Neural crest cell (in vitro differentiated cells): ENCODE data around the gene KLHL20. TPM values are rescaled to one million over a fixed set of nuclear protein-coding genes. Genes with fewer than 3 reads are reported as not detected.
"Not testable (repeated sequence)": the region's sequence is repeated elsewhere in the genome, so short reads cannot be mapped to it uniquely, and the experiment has no call there.

Source experiments
- DNase-seq: peaks from one replicate; pipeline ENCODE4 v3.0.0; 2021; ENCODE audit warnings: low read depth, mixed read lengths, low spot score
- H3K27ac Mint-ChIP-seq: one replicate; pipeline ENCODE4 v1.8.0; 2021; ENCODE audit warnings: mild to moderate bottlenecking, mixed read lengths; ENCODE audit not compliant: unreplicated experiment
- H3K27me3 Mint-ChIP-seq: 2 replicates; pipeline ENCODE4 v1.8.0; 2021; ENCODE audit warnings: low read depth, mild to moderate bottlenecking, mixed read lengths
- H3K36me3 Mint-ChIP-seq: 2 replicates; pipeline ENCODE4 v1.8.0; 2021; ENCODE audit warnings: low read depth, mild to moderate bottlenecking, mixed read lengths
- H3K4me1 Mint-ChIP-seq: 2 replicates; pipeline ENCODE4 v1.8.0; 2021; ENCODE audit warnings: mixed read lengths
- H3K4me3 Mint-ChIP-seq: one replicate; pipeline ENCODE4 v1.8.0; 2021; ENCODE audit warnings: mild to moderate bottlenecking, mixed read lengths
- H3K9me3 Mint-ChIP-seq: 2 replicates; pipeline ENCODE4 v1.8.0; 2021; ENCODE audit warnings: mixed read lengths
- CTCF ChIP-seq: fragments of 200-600 bp; sonication (generic); conservative IDR thresholded peaks from 2 replicates; pipeline ENCODE4 v1.5.0; 2021; ENCODE audit warnings: antibody characterized with exemption, mild to moderate bottlenecking
- total RNA-seq: library from RNA; stranded (reverse); gene quantifications from 2 replicates; pipeline ENCODE4 v1.2.1, GENCODE V29; 2021

KLHL20 gene
- total RNA-seq, 1 donor from 2014 or later: 21.9 TPM

GRCh38 chr1:173688300-173688699, 26.5 kb upstream of the KLHL20 start:
- Mint-ChIP-seq H3K4me3 (no peak overlapping the region), H3K27me3 (peaks cover 5% of the 10 kb centered on the region), H3K9me3 (no peaks in the 10 kb centered on the region), H3K27ac (no peak overlapping the region), H3K36me3 (no peaks in the 10 kb centered on the region), H3K4me1 (no peaks in the 10 kb centered on the region)
- DNase-seq: no peak
- TF ChIP-seq CTCF: no peak

GRCh38 chr1:173693238-173693637, 21.5 kb upstream of the KLHL20 start:
- Mint-ChIP-seq H3K27me3 (peaks cover 10% of the 10 kb centered on the region), H3K36me3 (no peaks in the 10 kb centered on the region), H3K27ac (no peak overlapping the region), H3K9me3 (no peaks in the 10 kb centered on the region), H3K4me1 (no peaks in the 10 kb centered on the region), H3K4me3 (no peak overlapping the region)
- no peak for TF ChIP-seq CTCF
- no peak for DNase-seq

GRCh38 chr1:173701299-173701698, 13.5 kb upstream of the KLHL20 start:
- H3K27me3 Mint-ChIP-seq: peaks cover 49% of the 10 kb centered on the region
- not testable (repeated sequence) for H3K36me3 Mint-ChIP-seq, H3K9me3 Mint-ChIP-seq, H3K4me3 Mint-ChIP-seq, H3K4me1 Mint-ChIP-seq, DNase-seq, H3K27ac Mint-ChIP-seq

- H3K4me1 Mint-ChIP-seq: no peaks in the 10 kb centered on the region
- no peaks in the 10 kb centered on the region for H3K9me3 Mint-ChIP-seq
- no peak overlapping the region for H3K4me3 Mint-ChIP-seq
- peaks cover 57% of the 10 kb centered on the region for H3K27me3 Mint-ChIP-seq
- no peak for TF ChIP-seq CTCF
- no peak overlapping the region for H3K27ac Mint-ChIP-seq
- no peak for DNase-seq
- H3K36me3 Mint-ChIP-seq: no peaks in the 10 kb centered on the region
These were observed 12.0 kb upstream of the KLHL20 start for GRCh38 chr1:173702736-173703135.

GRCh38 chr1:173705117-173705516, 9.7 kb upstream of the KLHL20 start:
- Mint-ChIP-seq H3K27ac (no peak overlapping the region), H3K4me1 (no peaks in the 10 kb centered on the region), H3K4me3 (no peak overlapping the region), H3K36me3 (no peaks in the 10 kb centered on the region), H3K9me3 (no peaks in the 10 kb centered on the region), H3K27me3 (peaks cover 57% of the 10 kb centered on the region)
- no peak for TF ChIP-seq CTCF
- no peak for DNase-seq

- no peaks in the 10 kb centered on the region for H3K9me3 Mint-ChIP-seq
- H3K4me3 Mint-ChIP-seq: no peak overlapping the region
- H3K36me3 Mint-ChIP-seq: no peaks in the 10 kb centered on the region
- no peak for DNase-seq
- TF ChIP-seq CTCF: no peak
- H3K4me1 Mint-ChIP-seq: no peaks in the 10 kb centered on the region
- peaks cover 72% of the 10 kb centered on the region for H3K27me3 Mint-ChIP-seq
- no peak overlapping the region for H3K27ac Mint-ChIP-seq
These were observed 6.0 kb upstream of the KLHL20 start for GRCh38 chr1:173708787-173709186.
